Mesodermal cell (in vitro differentiated cells): Measurements from ENCODE around the gene ASPG.
A peak's percentile ranks its signal among the peaks of the same experiment; 100 is the strongest.

Source experiments
- H3K27ac ChIP-seq: 2 replicates; pipeline ENCODE4 v1.7.0; 2013; ENCODE audit warnings: mild to moderate bottlenecking, low read depth, low read length, moderate library complexity; ENCODE audit not compliant: severe bottlenecking
- H3K36me3 ChIP-seq: 2 replicates; pipeline ENCODE4 v1.7.1; 2013; ENCODE audit warnings: mild to moderate bottlenecking, low read length, moderate library complexity; ENCODE audit not compliant: control insufficient read depth, insufficient read depth
- H3K4me1 ChIP-seq: one replicate; pipeline ENCODE4 v1.7.1; 2013; ENCODE audit warnings: mild to moderate bottlenecking, low read length; ENCODE audit not compliant: insufficient read depth, control insufficient read depth, poor library complexity, severe bottlenecking
- H3K4me3 ChIP-seq: 2 replicates; pipeline ENCODE4 v1.7.0; 2013; ENCODE audit warnings: low read length, control low read depth, mild to moderate bottlenecking; ENCODE audit not compliant: insufficient read depth, poor library complexity, severe bottlenecking; ENCODE audit errors: extremely low read depth
- H3K9me3 ChIP-seq: 2 replicates; pipeline ENCODE4 v1.7.1; 2013; ENCODE audit warnings: mild to moderate bottlenecking, low read length, moderate library complexity; ENCODE audit not compliant: control insufficient read depth
- WGBS, 2 experiments: methylation state at CpG; one replicate each; pipeline ENCODE4 v1.1.5; 2013; ENCODE audit warnings: missing lambda C conversion rate in 2 of 2; ENCODE audit not compliant: insufficient coverage in 2 of 2; 5-methylcytosine and 5-hydroxymethylcytosine counted together

The ASPG gene

DNA sequence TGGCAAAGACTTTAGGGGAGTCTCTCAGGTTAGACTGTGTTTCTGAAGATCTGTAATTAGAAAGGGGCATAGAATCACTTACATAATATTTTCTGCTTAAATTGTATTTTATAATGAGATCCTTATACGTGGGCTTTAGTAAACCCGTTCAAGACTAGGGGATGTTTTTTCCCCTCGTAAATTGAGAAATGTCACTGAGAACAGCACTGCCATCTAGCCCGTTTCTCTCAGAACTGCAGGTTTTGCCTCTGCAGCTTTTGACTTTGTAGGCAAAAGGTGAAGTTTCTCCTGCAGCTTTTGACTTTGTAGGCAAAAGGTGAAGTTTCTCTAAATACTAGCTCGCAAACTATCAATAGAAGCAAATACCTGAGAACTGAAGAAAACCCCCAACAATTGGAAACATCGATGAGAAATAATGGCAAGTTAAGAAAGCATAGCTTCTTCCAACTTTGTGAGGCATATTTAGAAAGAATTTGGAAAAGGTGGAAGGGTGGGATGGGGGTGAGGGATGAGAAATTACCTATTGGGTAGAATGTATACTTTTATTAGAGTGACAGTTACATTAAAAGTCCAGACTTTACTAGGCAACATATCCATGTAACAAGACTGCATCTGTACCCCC lies 9.9 kb upstream of the ASPG start:
- Histone ChIP-seq H3K27ac (no peak overlapping the region), H3K4me1 (no peaks in the 10 kb centered on the region), H3K4me3 (no peak overlapping the region), H3K36me3 (no peaks in the 10 kb centered on the region), H3K9me3 (no peaks in the 10 kb centered on the region)
- WGBS, 2 experiments: 21 to 24% methylated on average over 2 of the region's 6 CpGs

DNA sequence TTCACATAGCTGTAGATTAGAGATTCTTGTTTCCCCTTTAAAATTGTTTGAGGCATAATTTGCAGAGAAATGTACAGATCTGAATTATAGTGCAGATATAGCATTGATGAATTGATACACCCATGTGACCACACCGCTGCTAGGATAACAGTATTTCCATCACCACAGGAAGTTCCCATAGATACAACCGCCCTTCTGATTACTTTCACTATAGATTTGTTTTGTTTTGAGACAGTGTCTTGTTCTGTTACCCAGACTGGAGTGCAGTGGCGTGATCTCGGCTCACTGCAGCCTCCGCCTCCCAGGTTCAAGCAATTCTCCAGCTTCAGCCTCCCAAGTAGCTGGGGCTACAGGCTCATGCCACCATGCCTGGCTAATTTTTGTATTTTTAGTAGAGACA lies 8.8 kb upstream of the ASPG start:
- Histone ChIP-seq H3K9me3 (no peaks in the 10 kb centered on the region), H3K27ac (no peak overlapping the region), H3K36me3 (no peaks in the 10 kb centered on the region), H3K4me3 (no peak overlapping the region), H3K4me1 (no peaks in the 10 kb centered on the region)
- 95% methylated on average over 3 of the region's 5 CpGs; no CpG with 5 or more reads in 1 of the 2 experiments for WGBS, 2 experiments

DNA sequence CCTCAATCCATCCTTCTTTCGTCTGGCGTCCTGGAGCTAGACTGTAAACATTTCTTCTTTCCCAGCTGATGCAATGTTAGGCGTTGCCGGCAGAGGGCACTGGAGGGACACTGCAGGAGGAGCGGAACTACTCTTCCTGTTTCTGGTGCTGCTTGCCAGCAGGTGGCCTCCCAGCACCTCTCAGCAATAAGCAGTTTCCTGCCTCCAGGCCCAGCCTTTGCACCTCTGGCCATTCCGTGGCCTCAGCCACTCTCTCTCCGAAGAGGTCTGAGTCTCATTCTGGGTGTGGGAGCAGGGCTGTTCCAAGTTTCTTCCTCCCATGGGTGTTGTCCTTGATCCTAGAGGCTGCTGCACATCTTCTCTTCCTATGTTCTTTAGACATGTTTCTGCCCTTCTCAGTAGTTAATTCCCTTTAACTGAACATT lies 7.5 kb upstream of the ASPG start:
- H3K27ac ChIP-seq: no peak overlapping the region
- H3K36me3 ChIP-seq: no peaks in the 10 kb centered on the region
- no peak overlapping the region for H3K4me3 ChIP-seq
- 3 to 5% methylated on average over 7 of the region's 7 CpGs for WGBS, 2 experiments
- H3K9me3 ChIP-seq: no peaks in the 10 kb centered on the region
- no peaks in the 10 kb centered on the region for H3K4me1 ChIP-seq

DNA sequence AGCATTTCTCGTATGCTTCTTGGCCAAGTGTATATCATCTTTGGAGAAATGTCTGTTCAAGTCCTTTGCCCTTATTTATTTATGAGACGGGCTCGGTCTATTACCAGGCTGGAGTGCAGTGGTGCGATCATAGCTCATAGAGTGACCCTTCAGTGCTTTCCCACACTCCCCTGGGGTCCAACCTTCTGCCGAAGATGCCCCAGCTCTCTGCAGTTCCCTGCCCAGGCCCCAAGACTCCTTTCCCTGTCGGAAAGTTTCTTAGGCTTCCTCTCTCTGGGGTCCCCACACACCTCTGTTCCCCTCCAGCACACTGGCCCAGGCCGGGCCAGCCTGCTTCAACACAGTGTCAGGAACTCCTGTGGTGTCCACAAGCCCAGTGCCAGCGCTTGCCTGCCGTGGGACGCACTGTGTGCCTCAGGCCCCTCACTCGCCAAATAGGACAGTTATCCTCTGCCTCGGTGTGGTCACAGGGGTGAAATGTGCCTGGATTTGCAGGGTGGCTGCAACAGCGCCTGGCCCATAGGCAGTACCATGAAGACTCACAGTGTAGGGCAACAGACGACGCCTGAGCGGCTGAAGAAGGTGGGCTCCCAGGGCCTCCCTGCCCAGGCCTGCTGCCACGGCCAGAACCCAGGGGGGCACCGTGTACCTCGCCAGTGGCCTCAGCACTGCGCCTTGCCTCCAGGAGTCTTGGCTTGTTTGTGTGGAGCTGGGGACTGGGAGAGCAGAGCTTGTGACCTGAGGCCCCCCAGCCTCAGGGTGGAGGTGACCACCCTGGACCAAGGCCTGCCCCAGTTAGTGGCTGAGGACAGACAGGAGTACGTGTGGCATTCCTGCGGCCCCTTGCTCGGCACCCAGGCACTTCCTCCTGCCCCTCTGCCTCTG lies 4.9 kb upstream of the ASPG start:
- WGBS, 2 experiments: 90 to 91% methylated on average over 18 to 23 of the region's 23 CpGs
- H3K4me1 ChIP-seq: no peaks in the 10 kb centered on the region
- no peak overlapping the region for H3K4me3 ChIP-seq
- no peaks in the 10 kb centered on the region for H3K9me3 ChIP-seq
- H3K36me3 ChIP-seq: no peaks in the 10 kb centered on the region
- no peak overlapping the region for H3K27ac ChIP-seq

DNA sequence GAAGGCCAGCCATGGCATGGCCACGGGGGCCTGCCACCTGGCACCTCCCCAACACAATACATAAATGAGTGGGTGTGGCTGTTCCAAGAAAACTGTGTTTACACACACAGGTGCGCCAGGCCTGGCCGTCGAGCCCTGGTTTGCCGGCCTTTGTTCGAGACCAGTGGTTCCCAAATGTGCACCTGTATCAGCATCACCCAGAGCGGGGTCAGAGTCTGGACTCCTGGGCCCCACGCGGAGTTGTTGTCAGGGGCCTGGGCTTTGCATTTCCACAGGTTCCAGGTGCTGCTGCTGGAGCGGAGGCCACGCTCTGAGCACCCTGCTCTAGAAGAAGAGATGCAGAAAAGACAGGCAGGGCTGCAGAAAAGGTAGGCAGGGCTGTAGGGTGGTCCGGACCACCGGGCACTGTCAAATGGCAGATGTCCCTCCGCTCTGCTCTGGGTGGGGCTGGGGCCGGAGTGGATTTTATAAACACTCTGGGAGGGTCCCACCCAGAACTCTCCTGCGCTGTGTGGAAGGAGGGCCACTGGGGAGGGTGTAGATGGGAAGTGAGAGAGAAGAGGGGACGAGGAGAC lies 4.2 kb upstream of the ASPG start:
- no peaks in the 10 kb centered on the region for H3K9me3 ChIP-seq
- 91 to 94% methylated on average over 16 of the region's 17 CpGs for WGBS, 2 experiments

DNA sequence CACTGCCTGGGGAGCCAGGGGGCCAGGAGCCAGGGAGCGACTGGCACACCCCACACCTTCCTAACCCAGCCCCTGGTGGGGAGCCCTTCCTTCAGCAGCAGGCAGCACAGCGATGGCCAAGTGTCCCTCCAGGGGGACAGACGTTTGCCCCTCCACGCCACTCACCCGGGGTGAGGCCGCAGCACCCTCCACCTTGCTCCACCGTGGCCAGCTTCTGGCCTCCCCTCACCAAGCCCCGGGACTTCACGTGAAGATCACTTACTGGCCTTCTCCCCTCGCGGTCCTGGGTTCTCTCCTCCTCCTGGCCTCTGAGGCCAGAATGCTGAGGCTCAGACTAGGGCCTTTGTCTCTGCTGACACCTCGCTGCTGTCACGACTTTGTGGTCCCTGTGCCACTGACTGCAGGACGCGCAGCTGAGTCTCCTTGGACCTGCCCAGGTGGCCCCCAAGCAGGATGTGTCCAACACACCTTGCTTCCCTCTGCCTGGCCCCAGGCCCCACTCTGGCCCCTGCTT lies 3.5 kb upstream of the ASPG start:
- no peaks in the 10 kb centered on the region for H3K36me3 ChIP-seq
- H3K27ac ChIP-seq: no peak overlapping the region
- H3K9me3 ChIP-seq: no peaks in the 10 kb centered on the region
- H3K4me3 ChIP-seq: no peak overlapping the region
- H3K4me1 ChIP-seq: no peaks in the 10 kb centered on the region
- WGBS, 2 experiments: 85 to 91% methylated on average over 14 to 15 of the region's 15 CpGs

More for the DNA sequence above, 4.2 kb upstream of the ASPG start:
- Histone ChIP-seq H3K27ac (no peak overlapping the region), H3K36me3 (no peaks in the 10 kb centered on the region), H3K4me1 (no peaks in the 10 kb centered on the region), H3K4me3 (no peak overlapping the region)

DNA sequence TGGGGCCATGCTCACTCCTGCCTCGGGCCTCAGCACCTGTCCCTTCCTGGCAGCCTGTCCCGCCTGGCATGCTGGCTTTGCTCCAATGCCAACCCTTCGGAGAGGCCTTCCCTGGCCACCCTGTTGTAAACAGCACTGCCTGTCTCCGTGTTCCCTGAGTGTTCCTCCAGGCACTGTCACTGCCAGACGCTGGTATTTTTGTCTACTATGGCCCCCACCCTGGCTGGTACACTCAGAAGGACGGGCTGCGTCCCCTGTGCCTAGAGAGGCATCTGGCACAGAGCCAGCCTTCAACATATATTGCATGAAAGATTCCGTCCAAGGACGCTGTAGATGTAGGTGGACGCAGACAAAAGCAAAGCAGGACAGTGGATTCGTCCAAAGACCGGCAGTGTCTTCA lies 2.7 kb upstream of the ASPG start:
- Histone ChIP-seq H3K4me3 (no peak overlapping the region), H3K4me1 (no peaks in the 10 kb centered on the region), H3K27ac (no peak overlapping the region), H3K36me3 (no peaks in the 10 kb centered on the region), H3K9me3 (no peaks in the 10 kb centered on the region)
- WGBS, 2 experiments: 80 to 90% methylated on average over 11 to 12 of the region's 12 CpGs

DNA sequence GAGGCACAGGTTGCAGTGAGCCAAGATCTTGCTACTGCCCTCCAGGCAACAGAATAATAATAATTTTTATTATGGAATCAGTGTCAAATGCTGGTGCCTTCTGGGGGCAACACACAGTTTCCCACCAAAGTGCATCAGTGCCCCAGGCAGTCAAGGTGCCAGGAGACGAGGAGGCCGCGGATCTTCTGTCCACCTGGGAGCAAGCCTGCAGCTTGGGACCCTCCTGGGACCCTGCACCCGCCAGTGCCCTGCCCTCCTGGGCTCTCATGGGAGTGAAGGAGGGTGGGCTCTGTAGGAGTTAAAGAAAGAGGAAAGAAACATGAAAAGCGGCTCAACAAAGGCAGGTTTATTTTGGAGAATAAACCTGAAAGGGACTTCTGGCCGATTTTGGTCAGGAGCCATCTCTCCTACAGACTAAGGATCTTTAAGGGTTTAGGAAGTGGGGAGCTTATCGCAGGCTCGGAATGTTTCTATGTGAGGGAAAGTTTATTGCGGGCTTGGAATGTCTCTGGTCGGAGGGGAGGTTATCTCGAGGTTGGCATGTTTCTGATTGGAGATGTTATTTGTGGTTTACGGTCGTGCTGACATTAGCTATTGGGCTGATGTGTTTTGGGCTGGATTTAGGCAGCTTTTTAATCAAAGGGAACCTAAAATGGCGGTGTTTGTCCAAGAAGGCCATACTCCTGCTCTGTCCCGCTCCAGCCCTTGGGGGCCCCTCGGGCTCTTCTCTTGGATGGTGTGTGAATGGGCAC lies 1.1 kb upstream of the ASPG start:
- Histone ChIP-seq H3K27ac (peak overlapping the region; percentile 23), H3K4me3 (no peak overlapping the region), H3K9me3 (no peaks in the 10 kb centered on the region), H3K4me1 (no peaks in the 10 kb centered on the region), H3K36me3 (no peaks in the 10 kb centered on the region)
- WGBS, 2 experiments: 91 to 98% methylated on average over 8 to 15 of the region's 16 CpGs

DNA sequence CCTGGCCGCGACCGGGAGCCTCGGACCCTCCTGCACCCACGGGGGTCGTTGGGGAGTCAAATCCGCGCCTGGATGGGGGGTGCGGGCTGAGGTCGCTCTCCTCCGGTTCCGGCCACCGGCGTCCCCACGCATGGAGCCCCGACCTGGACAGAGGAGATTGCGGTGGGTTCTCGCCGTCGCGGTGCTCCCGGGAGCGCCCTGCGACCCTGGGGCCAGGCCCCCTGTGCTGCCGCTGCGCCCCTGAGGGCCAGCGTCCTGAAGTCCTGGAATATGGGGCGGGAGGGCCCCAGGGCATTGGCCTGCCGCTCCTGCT lies 345 bp downstream of the ASPG start:
- H3K27ac ChIP-seq: no peak overlapping the region
- no peaks in the 10 kb centered on the region for H3K9me3 ChIP-seq
- WGBS, 2 experiments: 74 to 87% methylated on average over 18 to 28 of the region's 29 CpGs
- peak overlapping the region; percentile 2 for H3K4me3 ChIP-seq
- no peaks in the 10 kb centered on the region for H3K36me3 ChIP-seq
- no peaks in the 10 kb centered on the region for H3K4me1 ChIP-seq

DNA sequence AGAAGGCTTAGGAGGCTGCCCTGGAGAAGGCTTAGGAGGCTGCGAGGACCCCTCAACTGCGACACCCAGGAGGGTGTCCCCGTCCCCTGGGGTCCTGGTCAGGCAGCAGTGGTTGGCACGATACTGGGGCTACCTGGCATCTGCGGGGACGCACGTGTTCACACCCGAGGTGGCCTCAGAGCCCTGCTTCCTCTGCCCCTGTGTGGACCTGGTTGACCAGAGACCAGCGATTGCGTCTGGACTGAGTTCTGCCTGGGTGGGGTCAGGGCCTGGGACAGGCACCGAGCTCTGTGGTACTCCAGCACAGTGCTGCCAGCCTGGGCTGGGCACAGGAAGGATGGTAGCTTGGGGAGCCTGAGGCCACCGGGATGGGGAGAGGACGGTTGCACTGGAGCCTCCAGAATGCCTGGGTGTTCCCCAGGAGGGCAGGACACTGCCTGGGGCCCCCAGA lies 735 bp downstream of the ASPG start:
- Histone ChIP-seq H3K36me3 (no peaks in the 10 kb centered on the region), H3K4me1 (no peaks in the 10 kb centered on the region), H3K27ac (no peak overlapping the region), H3K9me3 (no peaks in the 10 kb centered on the region), H3K4me3 (no peak overlapping the region)
- 93 to 94% methylated on average over 11 to 13 of the region's 13 CpGs for WGBS, 2 experiments
